ENCODE measurements around the gene CLTB.

Gene CLTB

DNA sequence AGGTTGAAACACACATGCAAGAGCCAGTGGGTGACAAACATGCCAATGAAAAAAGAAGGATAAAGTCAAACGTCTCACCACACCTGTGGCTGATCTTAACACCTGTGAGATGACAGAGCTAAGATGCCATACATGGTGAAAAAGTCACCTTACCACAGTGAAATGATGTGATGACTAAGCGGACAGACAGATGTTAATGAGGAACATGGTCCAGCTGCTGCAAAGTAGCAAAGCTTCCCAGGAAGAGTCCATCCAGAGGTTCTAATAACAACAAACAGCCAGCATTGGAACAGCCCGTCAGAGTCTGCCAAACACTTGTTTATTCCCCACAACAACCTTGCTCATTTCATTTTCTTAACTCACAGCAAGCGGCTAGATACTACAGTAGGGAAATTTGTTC is 56.7 kb downstream of the CLTB start:
- no peak for DNase-seq (ENCODE audit: insufficient read length, low spot score)

DNA sequence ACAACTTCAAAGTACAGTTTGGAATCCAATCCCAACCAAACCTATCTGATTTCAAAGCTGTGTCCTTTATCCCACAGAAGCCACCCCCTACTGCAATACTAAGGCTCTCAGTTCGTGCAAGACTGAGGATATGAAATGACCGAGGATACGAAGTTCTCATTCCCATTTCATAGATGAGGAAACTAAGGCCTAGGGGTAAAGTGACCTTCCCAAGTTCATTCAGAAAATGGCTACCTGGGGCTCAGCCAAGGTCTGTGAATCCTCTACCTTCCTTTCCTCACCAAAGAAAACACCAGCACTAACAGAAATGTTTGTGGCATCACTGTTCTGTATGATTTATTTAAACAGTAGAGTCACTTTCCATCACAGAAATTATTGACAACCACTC is 60.2 kb downstream of the CLTB start:
- FAIRE-seq (no peak), DNase-seq (ENCODE audit: insufficient read length, low spot score) (no peak)

More for the DNA sequence above, 56.7 kb downstream of the CLTB start:
- FAIRE-seq: no peak

- DNase-seq (ENCODE audit: insufficient read length, low spot score) (no peak), FAIRE-seq (no peak)
Observed at GRCh38 chr5:176355400-176356178, 60.8 kb downstream of the CLTB start.

GRCh38 chr5:176353533-176353932 is 62.8 kb downstream of the CLTB start:
- FAIRE-seq: no peak
- DNase-seq (ENCODE audit: insufficient read length, low spot score): no peak

DNA sequence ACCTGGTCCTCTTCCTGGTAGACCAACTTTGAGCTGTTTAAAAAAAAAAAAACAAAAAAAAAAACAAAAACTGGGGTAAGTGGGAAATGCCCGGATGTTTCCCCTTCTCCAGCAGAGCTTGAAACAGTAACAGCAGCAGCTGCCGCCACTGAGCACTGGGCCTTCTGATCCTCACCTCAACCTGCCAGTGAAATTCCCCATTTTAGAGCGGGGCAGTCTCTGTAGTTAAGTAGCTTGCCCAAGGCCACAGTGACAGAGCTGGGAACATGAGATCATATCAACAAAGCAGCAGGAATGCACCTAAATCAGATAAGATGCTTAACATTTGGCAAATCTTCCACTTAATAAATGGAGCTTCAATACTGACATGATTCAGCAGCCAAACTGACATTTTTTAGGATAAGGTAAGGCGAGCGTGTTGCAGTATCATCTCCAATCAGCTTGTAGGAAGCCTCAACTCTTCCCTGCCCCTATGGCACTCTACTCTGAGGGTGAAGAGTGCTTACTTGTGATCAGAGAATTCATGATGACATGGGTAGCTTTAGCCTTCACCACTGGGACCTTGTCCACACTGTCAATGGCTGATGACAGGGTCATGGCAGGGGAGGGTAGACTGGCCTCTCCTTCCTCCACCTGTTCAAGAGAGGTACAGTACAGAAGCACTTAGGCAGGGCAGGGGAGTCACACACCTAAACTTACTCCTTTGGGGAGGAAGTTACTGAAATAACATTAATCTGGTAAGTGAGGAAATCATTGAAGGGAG is 64.0 kb downstream of the CLTB start:
- DNase-seq (ENCODE audit: insufficient read length, low spot score): no peak
- peak; percentile 9 for FAIRE-seq

- DNase-seq (ENCODE audit: insufficient read length, low spot score) (no peak), FAIRE-seq (no peak)
Observed at GRCh38 chr5:176350416-176350815, 65.9 kb downstream of the CLTB start.

GRCh38 chr5:176342766-176343458 is 73.4 kb downstream of the CLTB start:
- DNase-seq (ENCODE audit: insufficient read length, low spot score) (no peak), FAIRE-seq (no peak)

Measured in HTR-8/SVneo (cell line).